Neural cell (in vitro differentiated cells): ENCODE data around the gene COMTD1. TPM values are rescaled to one million over a fixed set of nuclear protein-coding genes. Genes with fewer than 3 reads are reported as not detected.

Experiments
- H2AFZ ChIP-seq: fragments of 200-600, 300-800 bp; sonication (generic), shearing (Covaris generic); 2 replicates; pipeline ENCODE4 v1.6.0; 2014; ENCODE audit warnings: low read depth, mild to moderate bottlenecking, antibody characterized with exemption, low read length, moderate library complexity
- H3F3A ChIP-seq: fragments of 200-600 bp; shearing (Covaris generic); 2 replicates; pipeline ENCODE4 v1.6.1; 2016; ENCODE audit warnings: mild to moderate bottlenecking, moderate library complexity, mixed read lengths, antibody characterized with exemption, low read length; ENCODE audit not compliant: insufficient read depth, poor library complexity, severe bottlenecking
- H3K27ac ChIP-seq: fragments of 200-600, 300-800 bp; sonication (generic), shearing (Covaris generic); 2 replicates; pipeline ENCODE4 v1.5.1; 2014; ENCODE audit warnings: mild to moderate bottlenecking, low read length, moderate library complexity
- H3K27me3 ChIP-seq: fragments of 300-800, 200-600 bp; sonication (generic), shearing (Covaris generic); 2 replicates; pipeline ENCODE4 v1.6.0; 2014; ENCODE audit warnings: mild to moderate bottlenecking, low read depth, low read length, moderate library complexity; ENCODE audit not compliant: insufficient read depth
- H3K36me3 ChIP-seq: fragments of 300-800, 200-600 bp; sonication (generic), shearing (Covaris generic); 2 replicates; pipeline ENCODE4 v1.5.1; 2014; ENCODE audit warnings: mild to moderate bottlenecking, antibody characterized with exemption, low read length, moderate library complexity; ENCODE audit not compliant: insufficient read depth
- H3K4me2 ChIP-seq: fragments of 300-800, 200-600 bp; sonication (generic), shearing (Covaris generic); 2 replicates; pipeline ENCODE4 v1.6.0; 2014; ENCODE audit warnings: mild to moderate bottlenecking, low read length
- H3K4me3 ChIP-seq: fragments of 300-800, 200-600 bp; sonication (generic), shearing (Covaris generic); 2 replicates; pipeline ENCODE4 v1.5.1; 2014; ENCODE audit warnings: mild to moderate bottlenecking, low read length, moderate library complexity
- H3K79me2 ChIP-seq: fragments of 200-600 bp; shearing (Covaris generic); replicated peaks from 2 replicates; pipeline ENCODE4 v1.6.0; 2014; ENCODE audit warnings: mild to moderate bottlenecking, low read length, moderate library complexity; ENCODE audit not compliant: insufficient read depth
- H3K9ac ChIP-seq: fragments of 300-800, 200-600 bp; sonication (generic), shearing (Covaris generic); 2 replicates; pipeline ENCODE4 v1.6.1; 2016; ENCODE audit warnings: mild to moderate bottlenecking, low read length, mixed read lengths
- H3K9me2 ChIP-seq: fragments of 200-600 bp; shearing (Covaris generic); 2 replicates; pipeline ENCODE4 v1.6.1; 2016; ENCODE audit warnings: mild to moderate bottlenecking, low read length, mixed read lengths; ENCODE audit not compliant: insufficient read depth
- H3K9me3 ChIP-seq: fragments of 200-600, 300-800 bp; sonication (generic), shearing (Covaris generic); 2 replicates; pipeline ENCODE4 v1.6.1; 2016; ENCODE audit warnings: mild to moderate bottlenecking, mixed run types, low read length, moderate library complexity, mixed read lengths
- H4K20me1 ChIP-seq: fragments of 200-600 bp; shearing (Covaris generic); 2 replicates; pipeline ENCODE4 v1.6.1; 2016; ENCODE audit warnings: mild to moderate bottlenecking, mixed run types; ENCODE audit not compliant: insufficient read depth
- EP300 ChIP-seq: fragments of 450-650 bp; conservative IDR thresholded peaks from 2 replicates; pipeline ENCODE4 v1.6.1; 2014; ENCODE audit warnings: antibody characterized with exemption, mild to moderate bottlenecking, moderate library complexity; ENCODE audit not compliant: poor library complexity, severe bottlenecking
- EZH2 ChIP-seq: fragments of 200-600, 300-800 bp; shearing (Covaris generic), sonication (generic); IDR thresholded peaks from 2 replicates; pipeline ENCODE4 v1.6.1; 2014; ENCODE audit warnings: antibody characterized with exemption, low read length, borderline replicate concordance, mild to moderate bottlenecking; ENCODE audit not compliant: insufficient read depth, poor library complexity, severe bottlenecking
- MXI1 ChIP-seq: fragments of 450-650 bp; conservative IDR thresholded peaks from 2 replicates; pipeline ENCODE4 v1.6.1; 2014; ENCODE audit warnings: antibody characterized with exemption, mild to moderate bottlenecking; ENCODE audit not compliant: poor library complexity, severe bottlenecking
- POLR2AphosphoS5 ChIP-seq: IDR thresholded peaks from 2 replicates; pipeline ENCODE4 v1.6.1; 2012
- RAD21 ChIP-seq: fragments of 450-650 bp; conservative IDR thresholded peaks from 2 replicates; pipeline ENCODE4 v1.6.1; 2014; ENCODE audit warnings: antibody characterized with exemption, mild to moderate bottlenecking, moderate library complexity
- SMC3 ChIP-seq: fragments of 450-650 bp; conservative IDR thresholded peaks from 2 replicates; pipeline ENCODE4 v1.6.1; 2014; ENCODE audit warnings: antibody characterized with exemption, mild to moderate bottlenecking, moderate library complexity; ENCODE audit not compliant: poor library complexity
- TAF1 ChIP-seq: IDR thresholded peaks from 2 replicates; pipeline ENCODE4 v1.6.1; 2012; ENCODE audit warnings: low read depth
- polyA plus RNA-seq: library from polyadenylated mRNA; depleted of rRNA; stranded (reverse); fragments of >200 nt; gene quantifications from 2 replicates; pipeline ENCODE4 v1.2.3, GENCODE V29; 2014
- TF ChIP-seq, protein P1 (sequence below): IDR thresholded peaks from 2 replicates; pipeline ENCODE4 v1.6.1; 2012; ENCODE audit warnings: borderline replicate concordance
- TF ChIP-seq, protein P2 (sequence below): fragments of 450-650 bp; IDR thresholded peaks from 2 replicates; pipeline ENCODE4 v1.5.1; 2014; ENCODE audit warnings: antibody characterized with exemption, mild to moderate bottlenecking, moderate library complexity; ENCODE audit not compliant: poor library complexity, severe bottlenecking

COMTD1 gene
- polyA plus RNA-seq, 1 donor from 2014 or later = 51.4 TPM

- no peak overlapping the region for H3K4me3 ChIP-seq
- no peaks in the 10 kb centered on the region for H3F3A ChIP-seq
- H3K4me2 ChIP-seq = no peak overlapping the region
- H3K9me3 ChIP-seq = no peaks in the 10 kb centered on the region
- H2AFZ ChIP-seq = no peak overlapping the region
- H3K36me3 ChIP-seq = no peaks in the 10 kb centered on the region
- TF ChIP-seq SMC3 = no peak
- TF ChIP-seq MXI1 = no peak
- TF ChIP-seq EP300 = no peak
- TF ChIP-seq POLR2AphosphoS5 = no peak
- TF ChIP-seq, protein P1, sequence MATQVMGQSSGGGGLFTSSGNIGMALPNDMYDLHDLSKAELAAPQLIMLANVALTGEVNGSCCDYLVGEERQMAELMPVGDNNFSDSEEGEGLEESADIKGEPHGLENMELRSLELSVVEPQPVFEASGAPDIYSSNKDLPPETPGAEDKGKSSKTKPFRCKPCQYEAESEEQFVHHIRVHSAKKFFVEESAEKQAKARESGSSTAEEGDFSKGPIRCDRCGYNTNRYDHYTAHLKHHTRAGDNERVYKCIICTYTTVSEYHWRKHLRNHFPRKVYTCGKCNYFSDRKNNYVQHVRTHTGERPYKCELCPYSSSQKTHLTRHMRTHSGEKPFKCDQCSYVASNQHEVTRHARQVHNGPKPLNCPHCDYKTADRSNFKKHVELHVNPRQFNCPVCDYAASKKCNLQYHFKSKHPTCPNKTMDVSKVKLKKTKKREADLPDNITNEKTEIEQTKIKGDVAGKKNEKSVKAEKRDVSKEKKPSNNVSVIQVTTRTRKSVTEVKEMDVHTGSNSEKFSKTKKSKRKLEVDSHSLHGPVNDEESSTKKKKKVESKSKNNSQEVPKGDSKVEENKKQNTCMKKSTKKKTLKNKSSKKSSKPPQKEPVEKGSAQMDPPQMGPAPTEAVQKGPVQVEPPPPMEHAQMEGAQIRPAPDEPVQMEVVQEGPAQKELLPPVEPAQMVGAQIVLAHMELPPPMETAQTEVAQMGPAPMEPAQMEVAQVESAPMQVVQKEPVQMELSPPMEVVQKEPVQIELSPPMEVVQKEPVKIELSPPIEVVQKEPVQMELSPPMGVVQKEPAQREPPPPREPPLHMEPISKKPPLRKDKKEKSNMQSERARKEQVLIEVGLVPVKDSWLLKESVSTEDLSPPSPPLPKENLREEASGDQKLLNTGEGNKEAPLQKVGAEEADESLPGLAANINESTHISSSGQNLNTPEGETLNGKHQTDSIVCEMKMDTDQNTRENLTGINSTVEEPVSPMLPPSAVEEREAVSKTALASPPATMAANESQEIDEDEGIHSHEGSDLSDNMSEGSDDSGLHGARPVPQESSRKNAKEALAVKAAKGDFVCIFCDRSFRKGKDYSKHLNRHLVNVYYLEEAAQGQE = no peak
- TF ChIP-seq TAF1 = no peak
- TF ChIP-seq, protein P2, sequence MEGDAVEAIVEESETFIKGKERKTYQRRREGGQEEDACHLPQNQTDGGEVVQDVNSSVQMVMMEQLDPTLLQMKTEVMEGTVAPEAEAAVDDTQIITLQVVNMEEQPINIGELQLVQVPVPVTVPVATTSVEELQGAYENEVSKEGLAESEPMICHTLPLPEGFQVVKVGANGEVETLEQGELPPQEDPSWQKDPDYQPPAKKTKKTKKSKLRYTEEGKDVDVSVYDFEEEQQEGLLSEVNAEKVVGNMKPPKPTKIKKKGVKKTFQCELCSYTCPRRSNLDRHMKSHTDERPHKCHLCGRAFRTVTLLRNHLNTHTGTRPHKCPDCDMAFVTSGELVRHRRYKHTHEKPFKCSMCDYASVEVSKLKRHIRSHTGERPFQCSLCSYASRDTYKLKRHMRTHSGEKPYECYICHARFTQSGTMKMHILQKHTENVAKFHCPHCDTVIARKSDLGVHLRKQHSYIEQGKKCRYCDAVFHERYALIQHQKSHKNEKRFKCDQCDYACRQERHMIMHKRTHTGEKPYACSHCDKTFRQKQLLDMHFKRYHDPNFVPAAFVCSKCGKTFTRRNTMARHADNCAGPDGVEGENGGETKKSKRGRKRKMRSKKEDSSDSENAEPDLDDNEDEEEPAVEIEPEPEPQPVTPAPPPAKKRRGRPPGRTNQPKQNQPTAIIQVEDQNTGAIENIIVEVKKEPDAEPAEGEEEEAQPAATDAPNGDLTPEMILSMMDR = no peak
- no peak for TF ChIP-seq EZH2
- TF ChIP-seq RAD21 = no peak
- H4K20me1 ChIP-seq = no peaks in the 10 kb centered on the region
- no peak overlapping the region for H3K27ac ChIP-seq
- H3K79me2 ChIP-seq = no peaks in the 10 kb centered on the region
- H3K27me3 ChIP-seq = no peaks in the 10 kb centered on the region
- H3K9ac ChIP-seq = no peak overlapping the region
- no peaks in the 10 kb centered on the region for H3K9me2 ChIP-seq
Measured at GRCh38 chr10:75244487-75245353, 9.0 kb upstream of the COMTD1 start.

GRCh38 chr10:75243426-75243825 is 7.7 kb upstream of the COMTD1 start:
- H3K79me2 ChIP-seq = no peaks in the 10 kb centered on the region
- no peak overlapping the region for H3K27ac ChIP-seq
- H3K9me2 ChIP-seq = no peaks in the 10 kb centered on the region
- no peaks in the 10 kb centered on the region for H4K20me1 ChIP-seq
- H3K4me3 ChIP-seq = no peak overlapping the region
- no peak overlapping the region for H3K4me2 ChIP-seq
- H3F3A ChIP-seq = no peaks in the 10 kb centered on the region
- H3K36me3 ChIP-seq = no peaks in the 10 kb centered on the region
- H3K9ac ChIP-seq = no peak overlapping the region
- H3K27me3 ChIP-seq = no peaks in the 10 kb centered on the region
- no peaks in the 10 kb centered on the region for H3K9me3 ChIP-seq
- H2AFZ ChIP-seq = no peak overlapping the region
- TF ChIP-seq EP300 (no peak), SMC3 (no peak), TAF1 (no peak)
